Vagina (tissue), 2 donors: ENCODE data around the gene GFPT1.
A peak's percentile ranks its signal among the peaks of the same experiment; 100 is the strongest.

Experiments
- POLR2AphosphoS5 ChIP-seq, 2 donors: sonication (generic); formaldehyde crosslinking; IDR thresholded peaks; one replicate each; pipeline ENCODE4 v1.9.0; 2017; ENCODE audit warnings: antibody characterized with exemption in 2 of 2, mild to moderate bottlenecking in 2 of 2, low read depth in 1 of 2; ENCODE audit not compliant: insufficient read depth in 1 of 2
- TF ChIP-seq, protein P1 (sequence below), 3 experiments: fragments of 450-650 bp in 2 of 3; fragments of 200-600 bp in 1 of 3; sonication (generic) in 1 of 3; IDR thresholded peaks; one replicate each; pipeline ENCODE4 v1.5.1; 2017 to 2019; ENCODE audit warnings: antibody characterized with exemption in 3 of 3, mild to moderate bottlenecking in 2 of 3, moderate library complexity in 2 of 3

DNA sequence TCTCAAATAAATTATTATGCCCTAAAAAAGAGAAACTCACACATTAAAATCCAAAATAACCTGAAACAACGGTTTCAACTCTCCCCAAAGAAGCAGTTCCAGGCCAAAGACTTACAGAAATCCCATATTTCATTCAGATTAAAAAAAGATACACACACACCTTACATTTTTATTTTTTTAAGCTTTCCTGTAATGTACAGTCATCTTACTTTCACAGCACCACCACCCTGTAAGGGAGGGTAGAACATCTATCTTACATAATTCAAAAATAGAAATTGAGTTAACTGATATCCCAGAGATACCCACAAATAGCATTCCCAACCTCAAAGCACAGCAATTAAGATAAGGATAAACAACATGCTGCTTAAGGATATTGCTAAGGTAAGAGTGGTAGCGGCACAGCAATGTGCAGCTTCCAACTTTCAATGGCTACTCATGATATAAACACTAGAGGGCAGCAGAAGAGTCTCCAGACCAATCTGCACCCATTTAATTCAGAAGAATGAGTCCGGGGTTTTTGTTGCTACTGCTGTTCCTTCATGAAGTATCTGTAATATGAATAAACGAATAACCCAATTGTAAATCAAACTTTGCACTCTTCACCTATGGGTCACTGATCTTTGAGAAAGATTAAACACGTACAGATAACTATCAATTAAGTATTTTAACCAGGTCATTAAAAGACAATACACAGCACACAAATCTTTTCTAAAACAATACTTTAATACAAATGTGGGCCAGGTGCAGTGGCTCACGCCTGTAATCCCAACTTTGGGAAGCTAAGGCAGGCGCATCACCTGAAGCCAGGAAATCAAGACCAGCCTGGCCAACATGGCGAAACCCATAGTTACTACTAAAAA lies 11.3 kb downstream of the GFPT1 start:
- TF ChIP-seq, protein P1, sequence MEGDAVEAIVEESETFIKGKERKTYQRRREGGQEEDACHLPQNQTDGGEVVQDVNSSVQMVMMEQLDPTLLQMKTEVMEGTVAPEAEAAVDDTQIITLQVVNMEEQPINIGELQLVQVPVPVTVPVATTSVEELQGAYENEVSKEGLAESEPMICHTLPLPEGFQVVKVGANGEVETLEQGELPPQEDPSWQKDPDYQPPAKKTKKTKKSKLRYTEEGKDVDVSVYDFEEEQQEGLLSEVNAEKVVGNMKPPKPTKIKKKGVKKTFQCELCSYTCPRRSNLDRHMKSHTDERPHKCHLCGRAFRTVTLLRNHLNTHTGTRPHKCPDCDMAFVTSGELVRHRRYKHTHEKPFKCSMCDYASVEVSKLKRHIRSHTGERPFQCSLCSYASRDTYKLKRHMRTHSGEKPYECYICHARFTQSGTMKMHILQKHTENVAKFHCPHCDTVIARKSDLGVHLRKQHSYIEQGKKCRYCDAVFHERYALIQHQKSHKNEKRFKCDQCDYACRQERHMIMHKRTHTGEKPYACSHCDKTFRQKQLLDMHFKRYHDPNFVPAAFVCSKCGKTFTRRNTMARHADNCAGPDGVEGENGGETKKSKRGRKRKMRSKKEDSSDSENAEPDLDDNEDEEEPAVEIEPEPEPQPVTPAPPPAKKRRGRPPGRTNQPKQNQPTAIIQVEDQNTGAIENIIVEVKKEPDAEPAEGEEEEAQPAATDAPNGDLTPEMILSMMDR (IDR thresholded peaks at IDR 0.05): peak in 1 of 3 experiments; percentile 15
- no peak for TF ChIP-seq POLR2AphosphoS5 (IDR thresholded peaks at IDR 0.05; ENCODE audit: insufficient read depth in 1 of 2, low read depth in 1 of 2)
